ENCODE data around the gene DOCK4. TPM values are rescaled to one million over a fixed set of nuclear protein-coding genes. Genes with fewer than 3 reads are reported as not detected.

The DOCK4 gene
- total RNA-seq, 4 donors from 2014 or later: 14.0 to 48.1 (median 30.9) TPM

GRCh38 chr7:112023282-112023681, 182.9 kb downstream of the DOCK4 start:
- H3K27ac ChIP-seq: no peak overlapping the region
- DNase-seq: no peak
- TF ChIP-seq CTCF (IDR thresholded peaks at IDR 0.05) (no peak), POLR2A (IDR thresholded peaks at IDR 0.05) (no peak)
- intact Hi-C loops (cut with DNase I): no loop called here
- whole genome bisulfite sequencing, 2 donors: 54 to 67% methylated on average over 2 of the region's 2 CpGs
- H3K9me3 ChIP-seq: no peaks in the 10 kb centered on the region
- no peaks in the 10 kb centered on the region for H3K27me3 ChIP-seq
- H3K4me3 ChIP-seq (replicated peaks in 1 of 3): no peak overlapping the region
- H3K4me1 ChIP-seq: no peaks in the 10 kb centered on the region
- H3K36me3 ChIP-seq: no peaks in the 10 kb centered on the region

GRCh38 chr7:112022128-112022527, 184.1 kb downstream of the DOCK4 start:
- intact Hi-C loops (cut with DNase I): no loop called here
- WGBS, 2 donors: 84 to 88% methylated on average over 6 of the region's 6 CpGs
- no peak for TF ChIP-seq POLR2A (IDR thresholded peaks at IDR 0.05)
- no peak for TF ChIP-seq CTCF (IDR thresholded peaks at IDR 0.05)
- Histone ChIP-seq H3K27me3 (no peaks in the 10 kb centered on the region), H3K36me3 (no peaks in the 10 kb centered on the region), H3K4me1 (no peaks in the 10 kb centered on the region), H3K9me3 (no peaks in the 10 kb centered on the region), H3K4me3 (replicated peaks in 1 of 3) (no peak overlapping the region), H3K27ac (no peak overlapping the region)
- DNase-seq: no peak

DNA sequence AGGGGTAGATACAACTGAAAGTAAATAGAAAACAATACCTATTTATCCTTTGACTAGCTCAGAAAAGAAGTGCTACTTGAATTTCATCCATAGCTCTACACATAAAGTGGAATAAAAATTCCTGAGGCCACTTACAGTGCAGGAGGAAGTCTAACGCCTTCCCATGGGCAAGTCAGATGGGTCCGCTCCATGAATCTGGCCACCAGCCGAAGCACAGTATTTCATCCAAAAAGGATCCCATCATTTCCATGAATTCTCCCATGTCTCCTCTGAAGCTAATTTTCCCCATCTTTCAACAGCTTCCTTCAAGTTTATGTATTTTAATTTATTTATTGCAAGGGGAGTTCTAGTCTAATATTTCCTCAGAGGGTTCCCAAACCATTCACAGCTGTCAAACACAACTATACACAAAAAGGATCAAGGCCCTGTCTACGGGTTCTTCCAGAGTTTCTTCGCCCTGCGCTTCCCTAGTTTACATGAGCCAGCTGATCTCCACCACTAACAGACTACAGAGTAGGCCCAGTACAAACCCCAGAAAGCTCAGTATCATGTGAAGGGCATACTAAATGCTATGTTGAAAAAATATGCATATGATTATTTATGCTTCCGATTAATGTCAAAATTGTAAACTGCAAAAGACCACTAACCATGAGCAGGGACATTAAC, 184.7 kb downstream of the DOCK4 start:
- no peak overlapping the region for H3K4me3 ChIP-seq (replicated peaks in 1 of 3)
- intact Hi-C loops (cut with DNase I): no loop called here
- H3K36me3 ChIP-seq: no peaks in the 10 kb centered on the region
- DNase-seq: no peak
- no peak overlapping the region for H3K27ac ChIP-seq
- WGBS, 2 donors: 85 to 86% methylated on average over 7 of the region's 7 CpGs
- no peaks in the 10 kb centered on the region for H3K4me1 ChIP-seq
- H3K27me3 ChIP-seq: no peaks in the 10 kb centered on the region
- H3K9me3 ChIP-seq: no peaks in the 10 kb centered on the region
- no peak for TF ChIP-seq POLR2A (IDR thresholded peaks at IDR 0.05)
- no peak for TF ChIP-seq CTCF (IDR thresholded peaks at IDR 0.05)

- WGBS, 2 donors: 75 to 78% methylated on average over 4 of the region's 4 CpGs
- no peaks in the 10 kb centered on the region for H3K27me3 ChIP-seq
- no peak overlapping the region for H3K4me3 ChIP-seq (replicated peaks in 1 of 3)
- DNase-seq: no peak
- H3K27ac ChIP-seq: no peak overlapping the region
- no peak for TF ChIP-seq POLR2A (IDR thresholded peaks at IDR 0.05)
- no peak for TF ChIP-seq CTCF (IDR thresholded peaks at IDR 0.05)
- H3K36me3 ChIP-seq: no peaks in the 10 kb centered on the region
- H3K9me3 ChIP-seq: no peaks in the 10 kb centered on the region
- intact Hi-C loops (cut with DNase I): no loop called here
- H3K4me1 ChIP-seq: no peaks in the 10 kb centered on the region
Observed at GRCh38 chr7:112020800-112021199, 185.4 kb downstream of the DOCK4 start.

DNA sequence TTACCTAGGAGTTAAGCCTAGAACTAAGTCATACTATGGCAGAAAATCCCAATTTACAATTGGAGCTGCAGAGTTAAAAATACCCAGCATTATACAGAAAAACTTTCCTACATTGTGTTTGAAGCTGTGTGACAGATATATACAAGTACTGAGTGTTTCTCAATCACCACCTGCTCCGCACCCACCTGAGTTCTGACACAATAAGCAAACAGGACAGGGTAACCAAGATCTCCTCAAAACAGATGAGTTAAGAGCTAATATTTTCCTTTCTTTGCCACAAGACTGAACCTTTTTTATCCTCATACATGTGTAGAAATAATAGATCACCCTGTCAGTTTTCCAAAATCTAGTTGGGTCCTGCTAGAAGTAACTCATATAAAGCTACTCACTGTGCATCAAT, 186.3 kb downstream of the DOCK4 start:
- no peak for TF ChIP-seq CTCF (IDR thresholded peaks at IDR 0.05)
- no peak for TF ChIP-seq POLR2A (IDR thresholded peaks at IDR 0.05)
- H3K27ac ChIP-seq: no peak overlapping the region
- no peak overlapping the region for H3K4me3 ChIP-seq (replicated peaks in 1 of 3)
- H3K36me3 ChIP-seq: no peaks in the 10 kb centered on the region
- H3K9me3 ChIP-seq: no peaks in the 10 kb centered on the region
- intact Hi-C loops (cut with DNase I): no loop called here
- 94 to 100% methylated on average over 1 of the region's 1 CpG for WGBS, 2 donors
- no peaks in the 10 kb centered on the region for H3K27me3 ChIP-seq
- H3K4me1 ChIP-seq: no peaks in the 10 kb centered on the region
- DNase-seq: no peak

Data from thyroid gland (tissue), 4 donors.